Keratinocyte (primary cell): Measurements from ENCODE around the gene DSCAML1. TPM values are rescaled to one million over a fixed set of nuclear protein-coding genes. Genes with fewer than 3 reads are reported as not detected.

Experiments
- DNase-seq: peaks from one replicate; pipeline ENCODE4 v3.0.0-alpha.2; 2011; ENCODE audit warnings: low read depth, missing footprints, low spot score
- FAIRE-seq: peaks from 2 replicates; lab custom pipeline; 2011; peaks lifted over from hg19 to GRCh38; lab: Jason Lieb, UNC
- H2AFZ ChIP-seq: 2 replicates; pipeline ENCODE4 v1.6.0; 2012; ENCODE audit warnings: low read length, control low read depth, inconsistent platforms; ENCODE audit not compliant: control insufficient read depth
- H3K27ac ChIP-seq: 2 replicates; pipeline ENCODE4 v1.5.1; 2011; ENCODE audit warnings: low read length; ENCODE audit not compliant: control insufficient read depth, insufficient read depth
- H3K27me3 ChIP-seq: 3 replicates; pipeline ENCODE4 v1.6.0; 2011; ENCODE audit warnings: low read length; ENCODE audit not compliant: control insufficient read depth, insufficient read depth; ENCODE audit errors: extremely low read depth
- H3K36me3 ChIP-seq, 2 experiments: 2 replicates in 1 of 2; 3 replicates in 1 of 2; pipeline ENCODE4 v1.5.1; 2011; ENCODE audit warnings: low read length in 2 of 2, mild to moderate bottlenecking in 1 of 2; ENCODE audit not compliant: control insufficient read depth in 2 of 2, insufficient read depth in 2 of 2; ENCODE audit errors: extremely low read depth in 1 of 2
- H3K4me1 ChIP-seq: 3 replicates; pipeline ENCODE4 v1.5.1; 2011; ENCODE audit warnings: low read length; ENCODE audit not compliant: control insufficient read depth, insufficient read depth; ENCODE audit errors: extremely low read depth
- H3K4me2 ChIP-seq: 3 replicates; pipeline ENCODE4 v1.6.0; 2011; ENCODE audit warnings: low read depth, low read length; ENCODE audit not compliant: control insufficient read depth, insufficient read depth; ENCODE audit errors: extremely low read depth
- H3K4me3 ChIP-seq, 3 experiments: fragments of 200-600 bp in 1 of 3; sonication (generic) in 1 of 3; 2 replicates in 2 of 3; 3 replicates in 1 of 3; pipeline ENCODE4 v1.5.1; 2011 to 2016; ENCODE audit warnings: low read length in 3 of 3, mild to moderate bottlenecking in 3 of 3, control low read depth in 2 of 3, inconsistent platforms in 1 of 3, low read depth in 1 of 3, mixed read lengths in 1 of 3, mixed run types in 1 of 3, moderate library complexity in 1 of 3; ENCODE audit not compliant: control insufficient read depth in 2 of 3, insufficient read depth in 2 of 3; ENCODE audit errors: extremely low read depth in 1 of 3
- H3K79me2 ChIP-seq: 2 replicates; pipeline ENCODE4 v1.6.0; 2012; ENCODE audit warnings: low read length; ENCODE audit not compliant: control insufficient read depth, insufficient read depth
- H3K9ac ChIP-seq: 3 replicates; pipeline ENCODE4 v1.6.0; 2011; ENCODE audit warnings: low read length; ENCODE audit not compliant: control insufficient read depth, insufficient read depth; ENCODE audit errors: extremely low read depth
- H3K9me1 ChIP-seq: 3 replicates; pipeline ENCODE4 v1.6.0; 2011; ENCODE audit warnings: low read length; ENCODE audit not compliant: control insufficient read depth, insufficient read depth; ENCODE audit errors: extremely low read depth
- H3K9me3 ChIP-seq: 2 replicates; pipeline ENCODE4 v1.5.1; 2012; ENCODE audit warnings: low read depth, low read length; ENCODE audit not compliant: control insufficient read depth
- H4K20me1 ChIP-seq: 3 replicates; pipeline ENCODE4 v1.6.0; 2011; ENCODE audit warnings: low read length; ENCODE audit not compliant: control insufficient read depth, insufficient read depth; ENCODE audit errors: extremely low read depth
- CTCF ChIP-seq, 3 experiments: IDR thresholded peaks in 1 of 3; conservative IDR thresholded peaks in 1 of 3; optimal IDR thresholded peaks in 1 of 3; 2 replicates in 2 of 3; 3 replicates in 1 of 3; pipeline versions ENCODE3 to v1.5.1; 2011; ENCODE audit warnings: low read length in 3 of 3, mild to moderate bottlenecking in 3 of 3, moderate library complexity in 2 of 3, control low read depth in 1 of 3, inconsistent platforms in 1 of 3; ENCODE audit not compliant: insufficient read depth in 2 of 3; ENCODE audit errors: extremely low read depth in 1 of 3
- EZH2 ChIP-seq: IDR thresholded peaks from one replicate; pipeline ENCODE4 v1.6.1; 2012; ENCODE audit warnings: inconsistent platforms, mild to moderate bottlenecking, low read length, moderate library complexity
- dilution Hi-C: fragments of 300-500 bp; cut with MboI; formaldehyde crosslinking; loops from one replicate; pipeline ENCODE4 v1.7.0; 2020; ENCODE audit warnings: low sequenced_read_pairs; ENCODE audit not compliant: extremely low pct_ligation_motif_present
- polyA plus RNA-seq, 5 experiments: library from polyadenylated mRNA; depleted of rRNA in 3 of 5; stranded (reverse) in 3 of 5; stranded (forward) in 1 of 5; unstranded in 1 of 5; fragments of >200 nt; gene quantifications; 1 replicate in 1 of 5; 2 replicates in 3 of 5; 3 replicates in 1 of 5; pipeline versions ENCODE4 v1.2.1 to v1.2.3, GENCODE V29; 2011 to 2012; ENCODE audit warnings: missing spikeins in 2 of 5, low read depth in 1 of 5, low replicate concordance in 1 of 5

The DSCAML1 gene
- polyA plus RNA-seq, 1 donor (not counting 4 experiments of a cell fraction or from before 2014, with no cell fraction given), result not detected

GRCh38 chr11:117738246-117738957 is 58.6 kb downstream of the DSCAML1 start:
- FAIRE-seq, result no peak
- Histone ChIP-seq H3K27ac (no peak overlapping the region), H2AFZ (no peak overlapping the region)

GRCh38 chr11:117735350-117735977 is 61.6 kb downstream of the DSCAML1 start:
- no peak overlapping the region for H3K4me2 ChIP-seq
- H3K4me1 ChIP-seq, result no peaks in the 10 kb centered on the region
- H3K36me3 ChIP-seq, result no peaks in the 10 kb centered on the region
- DNase-seq, result no peak
- dilution Hi-C loops, result no loop called here
- FAIRE-seq, result no peak
- H3K9me3 ChIP-seq, result no peaks in the 10 kb centered on the region
- H3K9ac ChIP-seq, result no peak overlapping the region
- H2AFZ ChIP-seq, result no peak overlapping the region
- H3K4me3 ChIP-seq, result no peak overlapping the region
- H3K27ac ChIP-seq, result no peak overlapping the region
- H3K79me2 ChIP-seq, result no peaks in the 10 kb centered on the region
- H3K27me3 ChIP-seq, result peaks cover 6% of the 10 kb centered on the region
- no peaks in the 10 kb centered on the region for H4K20me1 ChIP-seq
- no peaks in the 10 kb centered on the region for H3K9me1 ChIP-seq
- TF ChIP-seq CTCF (optimal IDR thresholded peaks at IDR 0.05 in 1 of 3, IDR thresholded peaks at IDR 0.05 in 1 of 3, conservative IDR thresholded peaks at IDR 0.05 in 1 of 3; ENCODE audit: extremely low read depth in 1 of 3, insufficient read depth in 2 of 3, low read length in 3 of 3), result no peak
- no peak for TF ChIP-seq EZH2

More at GRCh38 chr11:117738246-117738957, 58.6 kb downstream of the DSCAML1 start:
- Histone ChIP-seq H3K4me3 (no peak overlapping the region), H3K79me2 (no peaks in the 10 kb centered on the region), H3K36me3 (no peaks in the 10 kb centered on the region), H3K27me3 (peaks cover 7% of the 10 kb centered on the region), H3K9ac (no peak overlapping the region), H3K4me1 (no peaks in the 10 kb centered on the region), H3K9me1 (no peaks in the 10 kb centered on the region), H3K4me2 (no peak overlapping the region), H4K20me1 (no peaks in the 10 kb centered on the region), H3K9me3 (no peaks in the 10 kb centered on the region)
- no peak for DNase-seq
- TF ChIP-seq EZH2 (no peak), CTCF (optimal IDR thresholded peaks at IDR 0.05 in 1 of 3, IDR thresholded peaks at IDR 0.05 in 1 of 3, conservative IDR thresholded peaks at IDR 0.05 in 1 of 3; ENCODE audit: extremely low read depth in 1 of 3, insufficient read depth in 2 of 3, low read length in 3 of 3) (no peak)
- dilution Hi-C loops, result no loop called here
